ENCODE measurements around the gene TPM2. TPM values are rescaled to one million over a fixed set of nuclear protein-coding genes. Genes with fewer than 3 reads are reported as not detected.

Gene TPM2
- total RNA-seq, 2 experiments from 2014 or later: 63.1 to 63.5 TPM

GRCh38 chr9:35711501-35712428, 22.0 kb upstream of the TPM2 start:
- intact Hi-C loops (cut with DNase I, micrococcal nuclease): no loop called here
- Mint-ChIP-seq H3K27me3 (no peaks in the 10 kb centered on the region), H3K4me1 (ENCODE audit: low read depth) (no peaks in the 10 kb centered on the region), H3K9me3 (no peaks in the 10 kb centered on the region), H3K4me3 (no peak overlapping the region), H3K27ac (no peak overlapping the region), H3K36me3 (ENCODE audit: low read depth) (peaks cover 65% of the 10 kb centered on the region)
- Histone ChIP-seq H3K4me1 (ENCODE audit: insufficient read depth, low read length) (no peaks in the 10 kb centered on the region), H3K27me3 (ENCODE audit: control insufficient read depth in 1 of 2, insufficient read depth in 2 of 2, low read length in 2 of 2) (no peaks in the 10 kb centered on the region), H3K27ac (ENCODE audit: low read depth in 1 of 2, low read length in 2 of 2) (no peak overlapping the region), H3K4me3 (ENCODE audit: low read length) (no peak overlapping the region), H3K9me3 (ENCODE audit: control insufficient read depth in 1 of 2, insufficient read depth in 1 of 2, low read length in 2 of 2) (no peaks in the 10 kb centered on the region), H3K36me3 (ENCODE audit: insufficient read depth, low read length) (peaks cover 92% of the 10 kb centered on the region)
- TF ChIP-seq CTCF (IDR thresholded peaks at IDR 0.05): no peak
- ATAC-seq (ENCODE audit: poor library complexity) (no peak), DNase-seq (no peak)
- CTCF ChIA-PET: interaction anchor here (0.9 to 1.6 kb wide), 2 partner anchors 21 to 65 kb away, joined by 3 read pairs; partner anchors contain the start of gene CREB3
- POLR2A ChIA-PET: interaction anchor here (1.2 kb wide), 1 partner anchor 20 kb away, joined by 4 read pairs; the partner anchor contains the start of gene TLN1

GRCh38 chr9:35710818-35711500, 21.2 kb upstream of the TPM2 start:
- Mint-ChIP-seq H3K4me3 (no peak overlapping the region), H3K4me1 (ENCODE audit: low read depth) (no peaks in the 10 kb centered on the region), H3K36me3 (ENCODE audit: low read depth) (peaks cover 57% of the 10 kb centered on the region), H3K27me3 (no peaks in the 10 kb centered on the region), H3K9me3 (no peaks in the 10 kb centered on the region), H3K27ac (no peak overlapping the region)
- Histone ChIP-seq H3K27me3 (ENCODE audit: control insufficient read depth in 1 of 2, insufficient read depth in 2 of 2, low read length in 2 of 2) (no peaks in the 10 kb centered on the region), H3K4me3 (ENCODE audit: low read length) (no peak overlapping the region), H3K4me1 (ENCODE audit: insufficient read depth, low read length) (no peaks in the 10 kb centered on the region), H3K9me3 (ENCODE audit: control insufficient read depth in 1 of 2, insufficient read depth in 1 of 2, low read length in 2 of 2) (no peaks in the 10 kb centered on the region), H3K36me3 (ENCODE audit: insufficient read depth, low read length) (peaks cover 92% of the 10 kb centered on the region), H3K27ac (ENCODE audit: low read depth in 1 of 2, low read length in 2 of 2) (no peak overlapping the region)
- DNase-seq (no peak), ATAC-seq (ENCODE audit: poor library complexity) (no peak)
- TF ChIP-seq CTCF (IDR thresholded peaks at IDR 0.05): no peak
- POLR2A ChIA-PET: no interaction called here
- CTCF ChIA-PET: interaction anchor here (0.6 to 1.6 kb wide), 3 partner anchors 14 to 64 kb away, joined by 3 read pairs; partner anchors contain the start of gene CREB3
- intact Hi-C loops (cut with DNase I, micrococcal nuclease): no loop called here

- POLR2A ChIA-PET: no interaction called here
Measured at GRCh38 chr9:35708146-35708545, 18.4 kb upstream of the TPM2 start.

More at GRCh38 chr9:35708146-35708545, 18.4 kb upstream of the TPM2 start:
- H3K4me1 ChIP-seq (ENCODE audit: insufficient read depth, low read length): no peaks in the 10 kb centered on the region
- no peaks in the 10 kb centered on the region for H3K9me3 Mint-ChIP-seq
- ATAC-seq (ENCODE audit: poor library complexity): no peak
- no peak overlapping the region for H3K4me3 Mint-ChIP-seq
- no peaks in the 10 kb centered on the region for H3K27me3 Mint-ChIP-seq
- no peaks in the 10 kb centered on the region for H3K9me3 ChIP-seq (ENCODE audit: control insufficient read depth in 1 of 2, insufficient read depth in 1 of 2, low read length in 2 of 2)
- H3K27me3 ChIP-seq (ENCODE audit: control insufficient read depth in 1 of 2, insufficient read depth in 2 of 2, low read length in 2 of 2): no peaks in the 10 kb centered on the region
- H3K27ac ChIP-seq (ENCODE audit: low read depth in 1 of 2, low read length in 2 of 2): peak overlapping the region in 1 of 2 donors; percentile 5
- peaks cover 93% of the 10 kb centered on the region for H3K36me3 ChIP-seq (ENCODE audit: insufficient read depth, low read length)
- TF ChIP-seq CTCF (IDR thresholded peaks at IDR 0.05): no peak
- H3K4me3 ChIP-seq (ENCODE audit: low read length): no peak overlapping the region
- H3K36me3 Mint-ChIP-seq (ENCODE audit: low read depth): peaks cover 29% of the 10 kb centered on the region
- intact Hi-C loops (cut with DNase I, micrococcal nuclease): no loop called here
- H3K27ac Mint-ChIP-seq: no peak overlapping the region
- H3K4me1 Mint-ChIP-seq (ENCODE audit: low read depth): no peaks in the 10 kb centered on the region
- CTCF ChIA-PET: no interaction called here
- DNase-seq: no peak
